Upper lobe of right lung (tissue), 1 donor: ENCODE results near the gene POMGNT1. TPM values are rescaled to one million over a fixed set of nuclear protein-coding genes. Genes with fewer than 3 reads are reported as not detected.

Experiments used
- ATAC-seq: fragments of 200-7000 bp; cut with Tn5 transposase; one replicate; pipeline ENCODE4 v1.9.1; 2020; ENCODE audit warnings: mild to moderate bottlenecking, moderate library complexity
- DNase-seq: peaks from one replicate; pipeline ENCODE4 v3.0.0-alpha.2; 2020
- H3K27ac ChIP-seq: fragments of 200-600 bp; one replicate; pipeline ENCODE4 v1.8.0; 2022
- H3K27me3 ChIP-seq: fragments of 200-600 bp; one replicate; pipeline ENCODE4 v1.8.0; 2022; ENCODE audit warnings: mild to moderate bottlenecking
- H3K36me3 ChIP-seq: fragments of 200-600 bp; one replicate; pipeline ENCODE4 v1.8.0; 2022
- H3K4me1 ChIP-seq: fragments of 200-600 bp; one replicate; pipeline ENCODE4 v1.8.0; 2022
- H3K4me3 ChIP-seq: fragments of 200-600 bp; one replicate; pipeline ENCODE4 v1.8.0; 2022; ENCODE audit warnings: mild to moderate bottlenecking
- H3K9me3 ChIP-seq: fragments of 200-600 bp; one replicate; pipeline ENCODE4 v1.8.0; 2022
- CTCF ChIP-seq: fragments of 200-600 bp; IDR thresholded peaks from one replicate; pipeline ENCODE4 v1.8.0; 2022; ENCODE audit warnings: antibody characterized with exemption
- intact Hi-C: fragments of 100-400 bp; cut with DNase I; formaldehyde crosslinking; loops from one replicate; pipeline ENCODE4 v1.11.0; 2022
- total RNA-seq: library from RNA; stranded (reverse); fragmentation: NEBNext Ultra II Directional; extraction: Animal tissue kit (Norgen Biotek cat#: 25700); gene quantifications from one replicate; pipeline ENCODE4 v1.2.1, GENCODE V29; 2021
- donor health status: DM: no; HTN: yes; CAD: no; lungs with severe emphysema.

Gene POMGNT1
- total RNA-seq, 1 donor from 2014 or later: 63.0 TPM

- Histone ChIP-seq H3K27ac (peak overlapping the region; percentile 72), H3K36me3 (no peaks in the 10 kb centered on the region), H3K9me3 (no peaks in the 10 kb centered on the region), H3K4me1 (peaks cover 17% of the 10 kb centered on the region), H3K4me3 (no peak overlapping the region), H3K27me3 (no peaks in the 10 kb centered on the region)
- ATAC-seq (peak; percentile 42), DNase-seq (peak; percentile 74)
- no peak for TF ChIP-seq CTCF
- intact Hi-C loops: no loop called here
Measured at GRCh38 chr1:46183079-46183847, 15.0 kb downstream of the POMGNT1 start.

GRCh38 chr1:46181343-46182260 is 16.6 kb downstream of the POMGNT1 start:
- H3K27ac ChIP-seq: no peak overlapping the region
- H3K36me3 ChIP-seq: no peaks in the 10 kb centered on the region
- H3K4me1 ChIP-seq: peaks cover 15% of the 10 kb centered on the region
- intact Hi-C loops: no loop called here
- no peak for ATAC-seq
- H3K27me3 ChIP-seq: no peaks in the 10 kb centered on the region
- no peaks in the 10 kb centered on the region for H3K9me3 ChIP-seq
- DNase-seq: no peak
- no peak overlapping the region for H3K4me3 ChIP-seq
- no peak for TF ChIP-seq CTCF

- intact Hi-C loops: no loop called here
- Histone ChIP-seq H3K4me1 (peaks cover 16% of the 10 kb centered on the region), H3K9me3 (no peaks in the 10 kb centered on the region), H3K36me3 (no peaks in the 10 kb centered on the region), H3K27me3 (no peaks in the 10 kb centered on the region), H3K4me3 (no peak overlapping the region), H3K27ac (no peak overlapping the region)
- peak; percentile 67 for ATAC-seq
- DNase-seq: peak; percentile 79
- TF ChIP-seq CTCF: peak; percentile 20
Measured at GRCh38 chr1:46180082-46180616, 18.1 kb downstream of the POMGNT1 start.

GRCh38 chr1:46179138-46180081 is 18.8 kb downstream of the POMGNT1 start:
- ATAC-seq (peak; percentile 87), DNase-seq (peak; percentile 73)
- H3K36me3 ChIP-seq: no peaks in the 10 kb centered on the region
- intact Hi-C loops: loop anchor here (2.0 kb wide), 1 partner anchor 143 kb away; no protein-coding TSS in a partner anchor
- no peak overlapping the region for H3K4me3 ChIP-seq
- H3K9me3 ChIP-seq: no peaks in the 10 kb centered on the region
- TF ChIP-seq CTCF: peak; percentile 92
- H3K27ac ChIP-seq: no peak overlapping the region
- peaks cover 21% of the 10 kb centered on the region for H3K4me1 ChIP-seq
- H3K27me3 ChIP-seq: no peaks in the 10 kb centered on the region
